ENCODE data around the gene SCYL3.

GRCh38 chr1:169814265-169814664 is 79.4 kb downstream of the SCYL3 start:
- TF ChIP-seq POLR2A (IDR thresholded peaks at IDR 0.05) (no peak), CTCF (IDR thresholded peaks at IDR 0.05) (no peak)
